WTC11 (cell line): ENCODE measurements around the gene SORL1. TPM values are rescaled to one million over a fixed set of nuclear protein-coding genes. Genes with fewer than 3 reads are reported as not detected.
A peak's percentile ranks its signal among the peaks of the same experiment; 100 is the strongest.

Experiments used
- ATAC-seq: fragments of 200-7000 bp; cut with Tn5 transposase; 2 replicates; pipeline ENCODE4 v1.10.0; 2021; ENCODE audit warnings: mild to moderate bottlenecking, moderate library complexity
- CTCF ChIA-PET: fragments of 300-600 bp; sonication (Branson Sonifier 250); formaldehyde crosslinking; loops from one replicate; lab custom pipeline; 2021; ENCODE audit warnings: antibody characterized with exemption; lab: Charles Lee
- POLR2A ChIA-PET: fragments of 350-600 bp; sonication (Branson Sonifier 250); formaldehyde crosslinking; loops from one replicate; lab custom pipeline; 2021; ENCODE audit warnings: antibody characterized with exemption; lab: Charles Lee
- DNase-seq: peaks from one replicate; pipeline ENCODE4 v3.0.0; 2021; ENCODE audit warnings: low spot score
- H3K27ac Mint-ChIP-seq: 2 replicates; pipeline ENCODE4 v1.8.0; 2021; ENCODE audit warnings: mixed read lengths
- H3K27me3 Mint-ChIP-seq: 2 replicates; pipeline ENCODE4 v1.8.0; 2021; ENCODE audit warnings: low read depth, mild to moderate bottlenecking, moderate library complexity, mixed read lengths
- H3K36me3 Mint-ChIP-seq: 2 replicates; pipeline ENCODE4 v1.8.0; 2021; ENCODE audit warnings: mixed read lengths
- H3K4me1 Mint-ChIP-seq: 2 replicates; pipeline ENCODE4 v1.8.0; 2022; ENCODE audit warnings: mixed read lengths
- H3K4me3 Mint-ChIP-seq: 2 replicates; pipeline ENCODE4 v1.8.0; 2021; ENCODE audit warnings: mild to moderate bottlenecking, moderate library complexity, mixed read lengths
- H3K9me3 Mint-ChIP-seq: 2 replicates; pipeline ENCODE4 v1.8.0; 2021; ENCODE audit warnings: mixed read lengths
- CBFB ChIP-seq: sonication (generic); formaldehyde crosslinking; IDR thresholded peaks from 2 replicates; pipeline ENCODE4 v1.8.1; 2022; ENCODE audit warnings: mild to moderate bottlenecking, low read depth, missing genetic modification reagents
- CREB1 ChIP-seq: sonication (generic); formaldehyde crosslinking; IDR thresholded peaks from 2 replicates; pipeline ENCODE4 v1.8.0; 2023; ENCODE audit warnings: mild to moderate bottlenecking, missing genetic modification reagents
- CREM ChIP-seq: sonication (generic); formaldehyde crosslinking; IDR thresholded peaks from 2 replicates; pipeline ENCODE4 v1.8.1; 2022; ENCODE audit warnings: mild to moderate bottlenecking, missing genetic modification reagents, moderate library complexity
- FOXP1 ChIP-seq: sonication (generic); formaldehyde crosslinking; IDR thresholded peaks from 2 replicates; pipeline ENCODE4 v1.8.0; 2022; ENCODE audit warnings: missing genetic modification reagents, mild to moderate bottlenecking, moderate library complexity, borderline replicate concordance
- GABPB1 ChIP-seq: sonication (generic); formaldehyde crosslinking; IDR thresholded peaks from 2 replicates; pipeline ENCODE4 v1.8.1; 2023; ENCODE audit warnings: mild to moderate bottlenecking, missing genetic modification reagents
- HMGA2 ChIP-seq: fragments of 250-450 bp; sonication (Bioruptor Pico); IDR thresholded peaks from 2 replicates; pipeline ENCODE4 v1.4.0; 2021; ENCODE audit warnings: mild to moderate bottlenecking, moderate library complexity
- HMGXB4 ChIP-seq: sonication (generic); formaldehyde crosslinking; IDR thresholded peaks from 2 replicates; pipeline ENCODE4 v1.8.1; 2023; ENCODE audit warnings: mild to moderate bottlenecking, moderate library complexity, missing genetic modification reagents
- IRF1 ChIP-seq: sonication (generic); formaldehyde crosslinking; IDR thresholded peaks from 2 replicates; pipeline ENCODE4 v1.8.0; 2023; ENCODE audit warnings: missing genetic modification reagents
- MLX ChIP-seq: sonication (generic); formaldehyde crosslinking; IDR thresholded peaks from 2 replicates; pipeline ENCODE4 v1.8.1; 2023; ENCODE audit warnings: mild to moderate bottlenecking, missing genetic modification reagents, moderate library complexity
- MXD4 ChIP-seq: fragments of 250-450 bp; sonication (Bioruptor Pico); IDR thresholded peaks from 2 replicates; pipeline ENCODE4 v1.8.0; 2021; ENCODE audit warnings: mild to moderate bottlenecking, moderate library complexity, borderline replicate concordance
- NR1H2 ChIP-seq: sonication (generic); formaldehyde crosslinking; IDR thresholded peaks from 2 replicates; pipeline ENCODE4 v1.9.0; 2021; ENCODE audit warnings: mild to moderate bottlenecking, moderate library complexity, missing genetic modification reagents
- NR3C1 ChIP-seq: sonication (generic); formaldehyde crosslinking; conservative IDR thresholded peaks from 2 replicates; pipeline ENCODE4 v1.8.1; 2023; ENCODE audit warnings: low read depth, mild to moderate bottlenecking, missing genetic modification reagents
- OVOL2 ChIP-seq: fragments of 250-450 bp; sonication (Bioruptor Pico); IDR thresholded peaks from 2 replicates; pipeline ENCODE4 v1.9.0; 2021; ENCODE audit warnings: mild to moderate bottlenecking, borderline replicate concordance
- PREB ChIP-seq: sonication (generic); formaldehyde crosslinking; IDR thresholded peaks from 2 replicates; pipeline ENCODE4 v1.8.1; 2022; ENCODE audit warnings: mild to moderate bottlenecking, missing genetic modification reagents, moderate library complexity, borderline replicate concordance
- ZNF138 ChIP-seq: sonication (generic); formaldehyde crosslinking; conservative IDR thresholded peaks from 2 replicates; pipeline ENCODE4 v1.8.1; 2022; ENCODE audit warnings: mild to moderate bottlenecking, moderate library complexity, missing genetic modification reagents
- ZNF671 ChIP-seq: fragments of 250-450 bp; sonication (Bioruptor Pico); IDR thresholded peaks from 2 replicates; pipeline ENCODE4 v1.8.0; 2021; ENCODE audit warnings: mild to moderate bottlenecking
- total RNA-seq: library from RNA; stranded (reverse); gene quantifications from 3 replicates; pipeline ENCODE4 v1.2.3, GENCODE V29; 2021

SORL1 gene
- total RNA-seq, 1 experiment from 2014 or later, result 87.1 TPM

GRCh38 chr11:121431820-121432526, 20.1 kb upstream of the SORL1 start:
- peaks cover 4% of the 10 kb centered on the region for H3K4me1 Mint-ChIP-seq
- H3K9me3 Mint-ChIP-seq, result no peaks in the 10 kb centered on the region
- peaks cover 9% of the 10 kb centered on the region for H3K27me3 Mint-ChIP-seq
- H3K36me3 Mint-ChIP-seq, result no peaks in the 10 kb centered on the region
- ChIA-PET CTCF (interaction anchor here (1.4 kb wide), 1 partner anchor 9 kb away, joined by 4 read pairs; no protein-coding TSS in a partner anchor), POLR2A (no interaction called here)
- H3K27ac Mint-ChIP-seq, result no peak overlapping the region
- ATAC-seq, result peak; percentile 21; the same call in 1 of the 2 replicates
- TF ChIP-seq OVOL2 (CRISPR knock-in tag), result no peak
- no peak overlapping the region for H3K4me3 Mint-ChIP-seq
- DNase-seq, result no peak

- Mint-ChIP-seq H3K4me3 (no peak overlapping the region), H3K36me3 (no peaks in the 10 kb centered on the region), H3K4me1 (peaks cover 3% of the 10 kb centered on the region; the same call in 1 of the 2 replicates), H3K9me3 (no peaks in the 10 kb centered on the region), H3K27ac (no peak overlapping the region), H3K27me3 (no peaks in the 10 kb centered on the region; the same call in 1 of the 2 replicates)
- no peak for DNase-seq
- POLR2A ChIA-PET, result interaction anchor here (0.5 kb wide), 1 partner anchor 145 kb away, joined by 3 read pairs; no protein-coding TSS in a partner anchor
- CTCF ChIA-PET, result interaction anchor here (0.7 kb wide), 1 partner anchor 44 kb away, joined by 3 read pairs; no protein-coding TSS in a partner anchor
- ATAC-seq, result no peak
- TF ChIP-seq MXD4 (no peak), HMGXB4 (CRISPR knock-in tag) (no peak), CREB1 (CRISPR knock-in tag) (no peak), HMGA2 (CRISPR knock-in tag) (no peak), IRF1 (CRISPR knock-in tag) (no peak), CBFB (CRISPR knock-in tag) (no peak), NR1H2 (CRISPR knock-in tag) (no peak), ZNF671 (CRISPR knock-in tag) (no peak), MLX (CRISPR knock-in tag) (no peak), PREB (CRISPR knock-in tag) (no peak), FOXP1 (CRISPR knock-in tag) (no peak), GABPB1 (CRISPR knock-in tag) (no peak)
These were observed 17.0 kb upstream of the SORL1 start for GRCh38 chr11:121435132-121435531.

GRCh38 chr11:121435551-121436511, 16.3 kb upstream of the SORL1 start:
- Mint-ChIP-seq H3K4me1 (peaks cover 3% of the 10 kb centered on the region; the same call in 1 of the 2 replicates), H3K36me3 (no peaks in the 10 kb centered on the region), H3K27me3 (no peaks in the 10 kb centered on the region; the same call in 1 of the 2 replicates), H3K27ac (no peak overlapping the region), H3K9me3 (no peaks in the 10 kb centered on the region)
- CTCF ChIA-PET, result interaction anchor here (0.7 to 0.9 kb wide), 2 partner anchors 11 to 44 kb away, joined by 3 to 4 read pairs; no protein-coding TSS in a partner anchor
- DNase-seq (no peak), ATAC-seq (no peak)
- POLR2A ChIA-PET, result no interaction called here
- TF ChIP-seq MLX (CRISPR knock-in tag) (no peak), OVOL2 (CRISPR knock-in tag) (no peak), ZNF138 (CRISPR knock-in tag) (no peak), NR3C1 (no peak), CREM (CRISPR knock-in tag) (no peak)
- TF ChIP-seq, all 79 proteins: peak for 0
- H3K4me3 Mint-ChIP-seq, result no peak overlapping the region
